ENCODE data around the gene TECTB. TPM values are rescaled to one million over a fixed set of nuclear protein-coding genes. Genes with fewer than 3 reads are reported as not detected.

TECTB gene
- polyA plus RNA-seq, 1 donor from 2014 or later = not detected

GRCh38 chr10:112308125-112308502, 24.9 kb downstream of the TECTB start:
- no peaks in the 10 kb centered on the region for H3K9me3 Mint-ChIP-seq
- H3K4me1 Mint-ChIP-seq = peaks cover 0 to 1% (median 0%) of the 10 kb centered on the region in 3 donors
- no peaks in the 10 kb centered on the region for H3K36me3 Mint-ChIP-seq
- no peak overlapping the region for H3K27ac Mint-ChIP-seq
- peaks cover 12% of the 10 kb centered on the region for H3K27me3 Mint-ChIP-seq
- no peak overlapping the region for H3K4me3 Mint-ChIP-seq

DNA sequence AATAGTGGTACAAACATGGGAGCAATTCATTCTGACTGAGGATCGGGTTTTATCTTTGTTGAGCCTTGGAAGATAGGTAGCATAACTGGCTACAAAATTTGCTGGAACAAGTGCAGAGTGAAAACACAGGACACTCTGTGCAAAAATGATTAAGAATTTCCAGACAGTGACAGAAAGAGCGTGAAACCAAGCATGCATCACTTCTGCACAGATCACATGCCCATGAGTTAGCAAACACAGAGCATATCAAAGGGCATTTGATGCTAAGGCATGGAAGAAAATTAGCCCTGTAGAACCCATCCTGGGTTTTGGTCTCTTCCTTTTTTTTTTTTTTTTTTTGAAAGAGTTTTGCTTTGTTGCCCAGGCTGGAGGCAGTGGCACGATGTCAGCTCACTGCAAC, 28.3 kb downstream of the TECTB start:
- Mint-ChIP-seq H3K36me3 (no peaks in the 10 kb centered on the region), H3K4me1 (peaks cover 0 to 1% (median 0%) of the 10 kb centered on the region in 3 donors), H3K27me3 (peaks cover 15% of the 10 kb centered on the region), H3K4me3 (no peak overlapping the region), H3K9me3 (no peaks in the 10 kb centered on the region), H3K27ac (peak overlapping the region in 1 of 3 donors; percentile 39)

DNA sequence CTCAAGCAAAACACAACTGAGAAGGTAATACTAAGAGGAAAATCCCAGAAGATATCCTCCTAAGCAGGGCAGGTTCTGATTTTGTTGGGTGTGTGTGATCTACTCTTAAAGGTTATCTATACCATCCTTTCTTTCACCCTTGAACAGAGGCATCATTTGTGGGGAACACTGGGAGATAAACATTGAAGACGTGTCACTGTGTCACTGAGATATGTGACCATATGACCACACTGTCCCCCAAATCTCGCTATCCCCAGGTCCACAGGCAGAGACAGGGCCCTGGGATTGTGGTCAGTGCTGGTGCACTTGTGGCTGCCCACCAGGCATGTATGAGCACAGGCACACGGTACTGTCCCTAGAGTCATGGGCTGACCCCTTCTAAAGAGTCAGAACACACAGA, 30.0 kb downstream of the TECTB start:
- Mint-ChIP-seq H3K4me1 (no peaks in the 10 kb centered on the region), H3K36me3 (no peaks in the 10 kb centered on the region), H3K4me3 (no peak overlapping the region), H3K9me3 (no peaks in the 10 kb centered on the region), H3K27me3 (peaks cover 18% of the 10 kb centered on the region), H3K27ac (no peak overlapping the region)

DNA sequence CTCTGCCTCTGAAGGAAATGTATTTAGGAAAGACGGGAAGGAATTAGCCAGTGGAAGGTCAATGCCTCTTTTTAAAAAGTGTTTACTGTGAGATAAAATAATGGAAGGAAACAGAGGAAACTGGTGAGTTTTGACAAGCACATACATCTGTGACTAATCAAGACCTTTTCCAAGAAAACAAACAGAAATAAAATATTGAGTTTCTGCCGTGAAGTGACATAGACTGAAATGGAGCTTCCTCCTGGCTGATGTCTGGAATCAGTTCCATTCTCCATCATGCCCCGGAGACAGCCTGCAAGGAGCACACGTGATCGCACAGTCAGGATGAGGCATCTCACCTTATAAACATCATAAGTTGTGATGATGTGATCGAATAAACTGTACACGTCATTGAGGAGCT, 30.7 kb downstream of the TECTB start:
- Mint-ChIP-seq H3K4me3 (no peak overlapping the region), H3K4me1 (no peaks in the 10 kb centered on the region)

GRCh38 chr10:112314822-112315474, 31.7 kb downstream of the TECTB start:
- H3K27me3 Mint-ChIP-seq = peaks cover 21% of the 10 kb centered on the region
- peak overlapping the region in 1 of 3 donors; percentile 71 for H3K27ac Mint-ChIP-seq

More for the DNA sequence above, 30.7 kb downstream of the TECTB start:
- Mint-ChIP-seq H3K27ac (no peak overlapping the region), H3K9me3 (no peaks in the 10 kb centered on the region), H3K27me3 (peaks cover 18% of the 10 kb centered on the region), H3K36me3 (no peaks in the 10 kb centered on the region)

GRCh38 chr10:112327678-112328077, 44.5 kb downstream of the TECTB start:
- Mint-ChIP-seq H3K4me3 (no peak overlapping the region), H3K36me3 (no peaks in the 10 kb centered on the region), H3K9me3 (peaks cover 0 to 4% (median 0%) of the 10 kb centered on the region in 3 donors), H3K27ac (no peak overlapping the region), H3K4me1 (no peaks in the 10 kb centered on the region), H3K27me3 (peaks cover 11% of the 10 kb centered on the region)

More at GRCh38 chr10:112314822-112315474, 31.7 kb downstream of the TECTB start:
- H3K36me3 Mint-ChIP-seq = no peaks in the 10 kb centered on the region
- H3K4me3 Mint-ChIP-seq = no peak overlapping the region
- no peaks in the 10 kb centered on the region for H3K9me3 Mint-ChIP-seq
- no peaks in the 10 kb centered on the region for H3K4me1 Mint-ChIP-seq

- Mint-ChIP-seq H3K9me3 (peaks cover 0 to 4% (median 0%) of the 10 kb centered on the region in 3 donors), H3K4me1 (peaks cover 0 to 2% (median 0%) of the 10 kb centered on the region in 3 donors), H3K27me3 (peaks cover 11% of the 10 kb centered on the region), H3K4me3 (no peak overlapping the region), H3K27ac (no peak overlapping the region), H3K36me3 (no peaks in the 10 kb centered on the region)
Measured at GRCh38 chr10:112330162-112330561, 47.0 kb downstream of the TECTB start.

DNA sequence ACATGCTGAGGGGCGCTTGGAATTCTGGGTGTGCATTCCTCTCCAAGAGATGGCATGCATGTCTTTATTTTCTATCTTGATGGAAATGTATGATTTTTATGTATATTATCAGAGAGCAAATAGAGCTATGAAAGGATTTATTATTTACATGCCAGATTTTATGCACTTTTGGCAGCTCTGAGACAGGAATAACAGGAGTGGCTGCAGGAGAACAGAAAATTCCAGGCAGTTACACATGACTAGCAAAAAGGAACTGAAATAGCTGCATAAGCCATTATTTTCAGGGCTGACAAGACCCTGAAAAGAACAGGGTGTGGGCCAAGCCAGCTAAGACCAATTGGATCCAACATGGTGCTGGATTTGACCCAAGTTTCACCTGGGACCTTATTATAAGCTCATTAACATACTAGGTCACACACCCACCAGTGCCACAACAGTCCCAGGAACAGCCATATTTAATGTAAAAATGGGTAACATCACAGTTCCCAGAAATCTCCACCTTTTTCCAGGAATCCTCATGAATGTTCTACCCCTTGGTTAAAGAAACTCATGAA, 47.5 kb downstream of the TECTB start:
- H3K9me3 Mint-ChIP-seq = peaks cover 0 to 2% (median 0%) of the 10 kb centered on the region in 3 donors
- H3K27ac Mint-ChIP-seq = no peak overlapping the region
- peaks cover 11% of the 10 kb centered on the region for H3K27me3 Mint-ChIP-seq

DNA sequence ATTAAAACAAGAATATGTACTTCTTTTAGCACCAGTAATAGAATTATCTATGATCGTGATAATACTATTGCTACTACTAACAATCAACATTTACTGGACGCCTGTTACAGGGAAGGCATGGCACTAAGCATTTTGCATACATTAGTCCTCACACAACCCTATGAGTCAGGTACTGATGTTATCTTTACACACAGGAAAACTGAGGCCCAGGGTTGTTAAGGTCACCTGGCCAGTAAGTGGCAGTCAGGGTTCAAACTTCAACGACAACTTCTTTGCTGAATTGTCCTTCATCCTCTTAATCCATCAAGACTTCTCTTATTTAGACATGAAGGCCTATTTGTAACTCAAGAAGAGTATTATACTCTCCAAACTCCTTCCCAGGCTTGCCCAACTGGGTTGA, 48.8 kb downstream of the TECTB start:
- Mint-ChIP-seq H3K36me3 (no peaks in the 10 kb centered on the region), H3K4me3 (no peak overlapping the region), H3K9me3 (peaks cover 0 to 2% (median 0%) of the 10 kb centered on the region in 3 donors), H3K27me3 (peaks cover 6% of the 10 kb centered on the region), H3K27ac (no peak overlapping the region), H3K4me1 (peaks cover 0 to 5% (median 2%) of the 10 kb centered on the region in 3 donors)

More for the DNA sequence above, 47.5 kb downstream of the TECTB start:
- Mint-ChIP-seq H3K4me1 (peaks cover 0 to 2% (median 2%) of the 10 kb centered on the region in 3 donors), H3K36me3 (no peaks in the 10 kb centered on the region), H3K4me3 (no peak overlapping the region)

GRCh38 chr10:112332509-112333228, 49.5 kb downstream of the TECTB start:
- no peak overlapping the region for H3K4me3 Mint-ChIP-seq
- H3K9me3 Mint-ChIP-seq = peaks cover 0 to 2% (median 0%) of the 10 kb centered on the region in 3 donors
- peaks cover 0 to 5% (median 2%) of the 10 kb centered on the region in 3 donors for H3K4me1 Mint-ChIP-seq
- H3K27me3 Mint-ChIP-seq = peaks cover 6% of the 10 kb centered on the region
- H3K27ac Mint-ChIP-seq = no peak overlapping the region
- H3K36me3 Mint-ChIP-seq = no peaks in the 10 kb centered on the region

- Mint-ChIP-seq H3K27ac (no peak overlapping the region), H3K36me3 (no peaks in the 10 kb centered on the region), H3K4me1 (peaks cover 0 to 5% (median 2%) of the 10 kb centered on the region in 3 donors), H3K4me3 (no peak overlapping the region), H3K27me3 (peaks cover 6% of the 10 kb centered on the region), H3K9me3 (peaks cover 0 to 2% (median 0%) of the 10 kb centered on the region in 3 donors)
Measured at GRCh38 chr10:112333452-112333851, 50.3 kb downstream of the TECTB start.

DNA sequence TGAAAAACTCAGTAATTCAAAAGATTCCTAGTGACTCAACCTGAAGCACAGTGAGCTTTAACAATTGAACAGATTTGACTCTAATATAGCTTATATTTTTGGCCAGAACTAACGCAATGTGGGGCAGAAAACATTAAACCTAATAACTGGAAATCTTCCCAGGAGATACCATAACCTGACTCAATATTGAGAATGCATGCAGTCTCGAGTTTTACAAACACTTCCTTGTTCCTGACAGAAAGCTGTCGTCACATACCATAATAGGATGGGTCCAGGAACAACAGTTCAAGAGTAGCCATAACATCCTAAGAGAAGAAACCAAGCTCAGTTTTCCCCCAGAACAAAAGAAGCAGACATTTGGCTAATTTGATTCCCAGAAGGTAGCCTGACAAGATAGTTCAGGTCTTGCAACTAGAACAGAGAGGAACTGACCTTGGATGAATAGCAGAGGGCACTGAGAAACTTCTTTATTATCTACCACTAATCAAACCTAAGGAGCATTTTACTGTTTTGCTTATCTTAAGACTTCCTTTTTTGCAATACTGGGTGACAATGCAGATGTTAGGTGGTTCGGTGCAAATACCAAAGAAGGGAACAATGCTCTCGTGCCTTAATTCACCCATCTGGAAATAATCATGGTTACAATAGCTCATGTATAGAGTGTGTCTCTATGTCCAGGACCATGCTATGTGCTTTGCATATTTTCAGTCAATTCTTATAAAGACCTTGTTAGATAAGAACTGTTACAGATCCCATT, 52.1 kb downstream of the TECTB start:
- H3K4me1 Mint-ChIP-seq = peaks cover 0 to 9% (median 2%) of the 10 kb centered on the region in 3 donors
- H3K4me3 Mint-ChIP-seq = no peak overlapping the region
- no peak overlapping the region for H3K27ac Mint-ChIP-seq
- peaks cover 3% of the 10 kb centered on the region for H3K27me3 Mint-ChIP-seq
- no peaks in the 10 kb centered on the region for H3K9me3 Mint-ChIP-seq
- H3K36me3 Mint-ChIP-seq = no peaks in the 10 kb centered on the region

DNA sequence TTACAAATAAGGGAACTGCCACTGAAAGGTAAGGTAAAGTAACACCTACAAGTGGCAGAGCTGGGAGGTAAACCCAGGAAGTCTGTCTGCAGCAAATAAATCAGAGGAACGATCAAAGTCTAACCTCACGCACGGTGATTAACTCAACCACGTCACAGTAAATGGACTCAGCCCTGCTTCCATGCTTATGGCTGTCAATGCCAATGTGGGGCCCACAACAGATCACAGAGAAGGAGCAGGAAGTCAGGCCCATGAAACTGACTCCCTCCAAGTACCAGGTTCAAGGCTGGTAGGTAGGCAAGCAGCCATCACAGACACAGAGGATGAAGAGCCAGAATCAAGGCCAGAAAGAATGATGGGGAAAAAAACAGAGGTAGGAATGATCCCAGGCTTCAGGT, 52.7 kb downstream of the TECTB start:
- H3K27ac Mint-ChIP-seq = no peak overlapping the region
- no peak overlapping the region for H3K4me3 Mint-ChIP-seq
- peaks cover 0 to 9% (median 2%) of the 10 kb centered on the region in 3 donors for H3K4me1 Mint-ChIP-seq
- H3K9me3 Mint-ChIP-seq = no peaks in the 10 kb centered on the region
- H3K36me3 Mint-ChIP-seq = no peaks in the 10 kb centered on the region
- no peaks in the 10 kb centered on the region for H3K27me3 Mint-ChIP-seq

- Mint-ChIP-seq H3K4me1 (peaks cover 0 to 9% (median 2%) of the 10 kb centered on the region in 3 donors), H3K4me3 (no peak overlapping the region), H3K27ac (no peak overlapping the region), H3K27me3 (no peaks in the 10 kb centered on the region), H3K36me3 (no peaks in the 10 kb centered on the region), H3K9me3 (no peaks in the 10 kb centered on the region)
Measured at GRCh38 chr10:112336556-112337201, 53.5 kb downstream of the TECTB start.

All from IgD-negative memory B cell (primary cell).